Gastroesophageal sphincter (tissue), 3 donors: ENCODE results near the gene MANEA.

Source experiments
- EP300 ChIP-seq: sonication (generic); formaldehyde crosslinking; IDR thresholded peaks from one replicate; pipeline ENCODE4 v1.6.1; 2017; ENCODE audit warnings: antibody characterized with exemption, mild to moderate bottlenecking
- POLR2A ChIP-seq, 2 donors: fragments of 450-650 bp; IDR thresholded peaks; one replicate each; pipeline ENCODE4 v1.6.1; 2017; ENCODE audit warnings: antibody characterized with exemption in 2 of 2, mild to moderate bottlenecking in 2 of 2, moderate library complexity in 1 of 2
- TF ChIP-seq, protein P1 (sequence below), 4 experiments: fragments of 200-600 bp in 2 of 4; fragments of 450-650 bp in 2 of 4; sonication (generic) in 1 of 4; IDR thresholded peaks; one replicate each; pipeline ENCODE4 v1.5.1; 2017 to 2019; ENCODE audit warnings: antibody characterized with exemption in 4 of 4, mild to moderate bottlenecking in 2 of 4, moderate library complexity in 2 of 4

DNA sequence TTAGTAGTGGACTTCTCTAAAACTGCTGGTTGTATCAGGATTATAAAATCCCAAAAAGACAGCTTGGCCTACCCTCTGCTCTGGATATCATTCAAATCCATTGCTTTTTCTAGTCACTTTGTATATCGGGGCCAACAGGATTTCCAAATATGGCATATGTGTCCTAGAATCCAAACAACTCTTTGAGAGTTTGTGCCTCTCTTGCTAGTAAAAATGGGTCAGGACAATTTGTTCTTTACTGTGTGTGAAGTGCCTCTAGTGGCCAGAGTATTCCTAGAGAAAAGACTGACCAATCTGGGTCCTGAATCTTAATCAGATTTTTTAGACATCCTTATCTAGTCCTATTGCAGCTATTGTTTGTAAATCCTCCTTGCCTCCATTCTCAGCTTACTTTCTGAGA is 33.5 kb upstream of the MANEA start:
- no peak for TF ChIP-seq POLR2A (IDR thresholded peaks at IDR 0.05)
- TF ChIP-seq, protein P1, sequence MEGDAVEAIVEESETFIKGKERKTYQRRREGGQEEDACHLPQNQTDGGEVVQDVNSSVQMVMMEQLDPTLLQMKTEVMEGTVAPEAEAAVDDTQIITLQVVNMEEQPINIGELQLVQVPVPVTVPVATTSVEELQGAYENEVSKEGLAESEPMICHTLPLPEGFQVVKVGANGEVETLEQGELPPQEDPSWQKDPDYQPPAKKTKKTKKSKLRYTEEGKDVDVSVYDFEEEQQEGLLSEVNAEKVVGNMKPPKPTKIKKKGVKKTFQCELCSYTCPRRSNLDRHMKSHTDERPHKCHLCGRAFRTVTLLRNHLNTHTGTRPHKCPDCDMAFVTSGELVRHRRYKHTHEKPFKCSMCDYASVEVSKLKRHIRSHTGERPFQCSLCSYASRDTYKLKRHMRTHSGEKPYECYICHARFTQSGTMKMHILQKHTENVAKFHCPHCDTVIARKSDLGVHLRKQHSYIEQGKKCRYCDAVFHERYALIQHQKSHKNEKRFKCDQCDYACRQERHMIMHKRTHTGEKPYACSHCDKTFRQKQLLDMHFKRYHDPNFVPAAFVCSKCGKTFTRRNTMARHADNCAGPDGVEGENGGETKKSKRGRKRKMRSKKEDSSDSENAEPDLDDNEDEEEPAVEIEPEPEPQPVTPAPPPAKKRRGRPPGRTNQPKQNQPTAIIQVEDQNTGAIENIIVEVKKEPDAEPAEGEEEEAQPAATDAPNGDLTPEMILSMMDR (IDR thresholded peaks at IDR 0.05) = peak in 1 of 4 experiments; percentile 18
- no peak for TF ChIP-seq EP300
